ENCODE data around the gene TTC7B.

Gene TTC7B

GRCh38 chr14:90571149-90571947 is 244.9 kb downstream of the TTC7B start:
- DNase-seq, result no peak

GRCh38 chr14:90570461-90570860 is 245.8 kb downstream of the TTC7B start:
- no peak for DNase-seq

GRCh38 chr14:90569606-90570387 is 246.4 kb downstream of the TTC7B start:
- no peak for DNase-seq

GRCh38 chr14:90569201-90569600 is 247.0 kb downstream of the TTC7B start:
- no peak for DNase-seq

GRCh38 chr14:90568405-90568804 is 247.8 kb downstream of the TTC7B start:
- DNase-seq, result no peak

GRCh38 chr14:90567991-90568390 is 248.2 kb downstream of the TTC7B start:
- DNase-seq, result no peak

GRCh38 chr14:90567191-90567590 is 249.0 kb downstream of the TTC7B start:
- DNase-seq, result no peak

- no peak for DNase-seq
Measured at GRCh38 chr14:90566481-90566880, 249.7 kb downstream of the TTC7B start.

GRCh38 chr14:90564496-90564895 is 251.7 kb downstream of the TTC7B start:
- no peak for DNase-seq

- DNase-seq, result no peak
Measured at GRCh38 chr14:90562652-90563051, 253.6 kb downstream of the TTC7B start.

- DNase-seq, result no peak
Measured at GRCh38 chr14:90561920-90562319, 254.3 kb downstream of the TTC7B start.

- no peak for DNase-seq
Measured at GRCh38 chr14:90560991-90561390, 255.2 kb downstream of the TTC7B start.

- no peak for DNase-seq
Measured at GRCh38 chr14:90560558-90560957, 255.7 kb downstream of the TTC7B start.

GRCh38 chr14:90559811-90560492 is 256.3 kb downstream of the TTC7B start:
- DNase-seq, result no peak

- DNase-seq, result no peak
Measured at GRCh38 chr14:90558983-90559590, 257.1 kb downstream of the TTC7B start.

GRCh38 chr14:90558041-90558982 is 257.9 kb downstream of the TTC7B start:
- no peak for DNase-seq

- DNase-seq, result no peak
Measured at GRCh38 chr14:90557516-90557915, 258.7 kb downstream of the TTC7B start.

- no peak for DNase-seq
Measured at GRCh38 chr14:90556666-90557450, 259.4 kb downstream of the TTC7B start.

GRCh38 chr14:90556012-90556477 is 260.2 kb downstream of the TTC7B start:
- no peak for DNase-seq

- DNase-seq, result no peak
Measured at GRCh38 chr14:90555126-90556011, 260.9 kb downstream of the TTC7B start.

All from inflammatory macrophage (primary cell).